ENCODE results near the gene CPED1. TPM values are rescaled to one million over a fixed set of nuclear protein-coding genes. Genes with fewer than 3 reads are reported as not detected.

CPED1 gene
- total RNA-seq, 2 experiments from 2014 or later, result not detected

DNA sequence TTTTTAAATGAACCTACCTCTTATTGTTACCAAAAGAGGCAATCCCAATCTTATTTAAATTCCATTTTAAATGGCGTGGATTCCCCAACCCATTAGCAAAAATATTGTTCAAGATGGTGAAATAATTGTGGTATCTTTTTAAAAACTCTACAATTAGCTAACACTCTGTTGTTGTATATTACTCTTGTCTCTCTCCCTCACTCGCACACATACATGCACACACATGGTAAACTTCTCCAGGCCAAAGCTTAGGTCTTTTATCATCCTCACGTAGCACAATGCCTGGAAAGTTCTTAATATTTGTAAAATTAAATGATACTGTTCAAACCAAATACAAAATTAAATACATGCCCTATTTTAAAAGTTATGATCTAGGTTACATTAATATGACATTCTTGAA lies 171.0 kb downstream of the CPED1 start:
- Histone ChIP-seq H3K4me1 (ENCODE audit: insufficient read depth, low read length, poor library complexity, severe bottlenecking) (peaks cover 6% of the 10 kb centered on the region), H3K27ac (ENCODE audit: low read depth, low read length, poor library complexity, severe bottlenecking) (no peak overlapping the region), H2AFZ (ENCODE audit: low read length) (no peak overlapping the region), H3K9me2 (ENCODE audit: insufficient read depth, low read length) (no peaks in the 10 kb centered on the region), H4K20me1 (ENCODE audit: insufficient read depth, low read length) (no peaks in the 10 kb centered on the region), H3K9me3 (ENCODE audit: low read length) (no peaks in the 10 kb centered on the region), H3K79me2 (ENCODE audit: insufficient read depth, low read depth, low read length) (no peaks in the 10 kb centered on the region), H3K36me3 (ENCODE audit: insufficient read depth, low read length) (no peaks in the 10 kb centered on the region), H3K4me3 (ENCODE audit: low read depth, low read length, poor library complexity, severe bottlenecking) (no peak overlapping the region), H3K4me2 (ENCODE audit: low read length) (no peak overlapping the region)
- ChIA-PET CTCF (ENCODE audit: unreplicated experiment) (no interaction called here), POLR2A (interaction anchor here (0.6 to 2.4 kb wide), 3 partner anchors 17 to 52 kb away, joined by 3 to 6 read pairs (median 3); no protein-coding TSS in a partner anchor)
- no peak for TF ChIP-seq EZH2phosphoT487 (IDR thresholded peaks at IDR 0.05; ENCODE audit: borderline replicate concordance, low read depth, low read length)
- TF ChIP-seq, protein P1, sequence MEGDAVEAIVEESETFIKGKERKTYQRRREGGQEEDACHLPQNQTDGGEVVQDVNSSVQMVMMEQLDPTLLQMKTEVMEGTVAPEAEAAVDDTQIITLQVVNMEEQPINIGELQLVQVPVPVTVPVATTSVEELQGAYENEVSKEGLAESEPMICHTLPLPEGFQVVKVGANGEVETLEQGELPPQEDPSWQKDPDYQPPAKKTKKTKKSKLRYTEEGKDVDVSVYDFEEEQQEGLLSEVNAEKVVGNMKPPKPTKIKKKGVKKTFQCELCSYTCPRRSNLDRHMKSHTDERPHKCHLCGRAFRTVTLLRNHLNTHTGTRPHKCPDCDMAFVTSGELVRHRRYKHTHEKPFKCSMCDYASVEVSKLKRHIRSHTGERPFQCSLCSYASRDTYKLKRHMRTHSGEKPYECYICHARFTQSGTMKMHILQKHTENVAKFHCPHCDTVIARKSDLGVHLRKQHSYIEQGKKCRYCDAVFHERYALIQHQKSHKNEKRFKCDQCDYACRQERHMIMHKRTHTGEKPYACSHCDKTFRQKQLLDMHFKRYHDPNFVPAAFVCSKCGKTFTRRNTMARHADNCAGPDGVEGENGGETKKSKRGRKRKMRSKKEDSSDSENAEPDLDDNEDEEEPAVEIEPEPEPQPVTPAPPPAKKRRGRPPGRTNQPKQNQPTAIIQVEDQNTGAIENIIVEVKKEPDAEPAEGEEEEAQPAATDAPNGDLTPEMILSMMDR (conservative IDR thresholded peaks at IDR 0.05; ENCODE audit: low read length), result no peak
- no peak for DNase-seq (ENCODE audit: low spot score)
- intact Hi-C loops (cut with micrococcal nuclease; ENCODE audit: unreplicated experiment), result no loop called here
- no TSS peak for BruUV-seq (replicated peaks)

- DNase-seq (ENCODE audit: low spot score), result peak; percentile 14
- ChIA-PET CTCF (ENCODE audit: unreplicated experiment) (no interaction called here), POLR2A (interaction anchor here (0.6 to 2.4 kb wide), 5 partner anchors 18 to 52 kb away, joined by 3 to 6 read pairs (median 3); no protein-coding TSS in a partner anchor)
- Histone ChIP-seq H3K9me3 (ENCODE audit: low read length) (no peaks in the 10 kb centered on the region), H3K9me2 (ENCODE audit: insufficient read depth, low read length) (no peaks in the 10 kb centered on the region), H3K4me3 (ENCODE audit: low read depth, low read length, poor library complexity, severe bottlenecking) (no peak overlapping the region), H2AFZ (ENCODE audit: low read length) (peak overlapping the region; percentile 61), H3K4me2 (ENCODE audit: low read length) (no peak overlapping the region), H4K20me1 (ENCODE audit: insufficient read depth, low read length) (no peaks in the 10 kb centered on the region), H3K4me1 (ENCODE audit: insufficient read depth, low read length, poor library complexity, severe bottlenecking) (peaks cover 6% of the 10 kb centered on the region), H3K79me2 (ENCODE audit: insufficient read depth, low read depth, low read length) (no peaks in the 10 kb centered on the region), H3K27ac (ENCODE audit: low read depth, low read length, poor library complexity, severe bottlenecking) (no peak overlapping the region), H3K36me3 (ENCODE audit: insufficient read depth, low read length) (no peaks in the 10 kb centered on the region)
- no TSS peak for BruUV-seq (replicated peaks)
- TF ChIP-seq, protein P1 (conservative IDR thresholded peaks at IDR 0.05; ENCODE audit: low read length), result no peak
- TF ChIP-seq EZH2phosphoT487 (IDR thresholded peaks at IDR 0.05; ENCODE audit: borderline replicate concordance, low read depth, low read length), result no peak
- intact Hi-C loops (cut with micrococcal nuclease; ENCODE audit: unreplicated experiment), result no loop called here
Measured at GRCh38 chr7:121160150-121161008, 171.9 kb downstream of the CPED1 start.

GRCh38 chr7:121163699-121164098 lies 175.2 kb downstream of the CPED1 start:
- no peaks in the 10 kb centered on the region for H4K20me1 ChIP-seq (ENCODE audit: insufficient read depth, low read length)
- no peaks in the 10 kb centered on the region for H3K9me2 ChIP-seq (ENCODE audit: insufficient read depth, low read length)
- POLR2A ChIA-PET, result interaction anchor here (0.5 to 2.1 kb wide), 6 partner anchors 16 to 141 kb away, joined by 3 to 14 read pairs (median 4); no protein-coding TSS in a partner anchor
- BruUV-seq (replicated peaks), result no TSS peak
- CTCF ChIA-PET (ENCODE audit: unreplicated experiment), result interaction anchor here (0.6 kb wide), 1 partner anchor 16 kb away, joined by 3 read pairs; no protein-coding TSS in a partner anchor
- no peaks in the 10 kb centered on the region for H3K36me3 ChIP-seq (ENCODE audit: insufficient read depth, low read length)
- peaks cover 6% of the 10 kb centered on the region for H3K4me1 ChIP-seq (ENCODE audit: insufficient read depth, low read length, poor library complexity, severe bottlenecking)
- DNase-seq (ENCODE audit: low spot score), result peak; percentile 18
- no peak overlapping the region for H3K27ac ChIP-seq (ENCODE audit: low read depth, low read length, poor library complexity, severe bottlenecking)
- no peaks in the 10 kb centered on the region for H3K79me2 ChIP-seq (ENCODE audit: insufficient read depth, low read depth, low read length)
- H2AFZ ChIP-seq (ENCODE audit: low read length), result peak overlapping the region; percentile 12; the same call in 1 of the 2 replicates
- no peak overlapping the region for H3K4me2 ChIP-seq (ENCODE audit: low read length)
- TF ChIP-seq, protein P1 (conservative IDR thresholded peaks at IDR 0.05; ENCODE audit: low read length), result peak; percentile 69
- no peak for TF ChIP-seq EZH2phosphoT487 (IDR thresholded peaks at IDR 0.05; ENCODE audit: borderline replicate concordance, low read depth, low read length)
- H3K9me3 ChIP-seq (ENCODE audit: low read length), result no peaks in the 10 kb centered on the region
- H3K4me3 ChIP-seq (ENCODE audit: low read depth, low read length, poor library complexity, severe bottlenecking), result no peak overlapping the region
- intact Hi-C loops (cut with micrococcal nuclease; ENCODE audit: unreplicated experiment), result no loop called here

Data from OCI-LY7 (cell line).